HCT116 (cell line): Measurements from ENCODE around the gene CES4A. TPM values are rescaled to one million over a fixed set of nuclear protein-coding genes. Genes with fewer than 3 reads are reported as not detected.
A peak's percentile ranks its signal among the peaks of the same experiment; 100 is the strongest.

ENCODE experiments used
- ATAC-seq: fragments of 200-7000 bp; cut with Tn5 transposase; 2 replicates; pipeline ENCODE4 v1.9.1; 2020; ENCODE audit warnings: mild to moderate bottlenecking, moderate library complexity
- BruUV-seq: library from RNA; stranded (reverse); fragments of 400-500 nt; replicated peaks from 2 replicates; lab custom pipeline; 2021; lab: Mats Ljungman, UMichigan
- CTCF ChIA-PET: fragments of 300-600 bp; sonication (Branson Sonifier 250); formaldehyde crosslinking; loops from one replicate; lab custom pipeline; 2021; ENCODE audit warnings: antibody characterized with exemption; lab: Charles Lee
- POLR2A ChIA-PET: fragments of 300-600, 350-600 bp; sonication (Branson Sonifier 250); formaldehyde crosslinking; loops from one replicate; lab custom pipeline; 2021; ENCODE audit warnings: antibody characterized with exemption; lab: Charles Lee
- RAD21 ChIA-PET, 2 experiments: fragments of 300-600 bp; sonication (Branson Sonifier 250); formaldehyde crosslinking; loops; one replicate each; lab custom pipeline; 2023; ENCODE audit warnings: low total read pairs in 2 of 2; ENCODE audit not compliant: uncharacterized antibody in 2 of 2, unreplicated experiment in 2 of 2, low non-redundant PET in 1 of 2; lab: Charles Lee
- DNase-seq: peaks from one replicate; pipeline ENCODE4 v3.0.0-alpha.2; 2010; ENCODE audit warnings: low read depth, low spot score
- H2AFZ ChIP-seq: fragments of 200-600 bp; shearing (Covaris generic), sonication (generic); 2 replicates; pipeline ENCODE4 v1.6.1; 2017; ENCODE audit warnings: low read depth, mixed run types, mixed read lengths, antibody characterized with exemption, low read length; ENCODE audit not compliant: poor library complexity, severe bottlenecking
- H3K27ac ChIP-seq: 2 replicates; pipeline ENCODE4 v1.5.1; 2012; ENCODE audit warnings: low read depth, low read length
- H3K27me3 ChIP-seq: fragments of 200-600 bp; sonication (generic); 2 replicates; pipeline ENCODE4 v1.6.1; 2016; ENCODE audit warnings: mixed run types, low read length, mixed read lengths; ENCODE audit not compliant: insufficient read depth
- H3K36me3 ChIP-seq, 2 experiments: fragments of 200-500 bp in 1 of 2; fragments of 200-600 bp in 1 of 2; sonication (Bioruptor generic) in 1 of 2; sonication (generic) in 1 of 2; 2 replicates each; pipeline versions ENCODE4 v1.5.1 to v1.6.1; 2014 to 2016; ENCODE audit warnings: low read length in 2 of 2, inconsistent platforms in 1 of 2, mixed read lengths in 1 of 2, mixed run types in 1 of 2; ENCODE audit not compliant: insufficient read depth in 2 of 2, control insufficient read depth in 1 of 2
- H3K4me1 ChIP-seq, 2 experiments: fragments of 200-600 bp in 1 of 2; sonication (generic) in 1 of 2; 2 replicates each; pipeline versions ENCODE4 v1.5.1 to v1.6.1; 2012 to 2017; ENCODE audit warnings: low read length in 2 of 2, inconsistent platforms in 1 of 2, mild to moderate bottlenecking in 1 of 2, mixed read lengths in 1 of 2, mixed run types in 1 of 2, moderate library complexity in 1 of 2; ENCODE audit not compliant: insufficient read depth in 2 of 2, control insufficient read depth in 1 of 2
- H3K4me2 ChIP-seq: fragments of 200-600 bp; sonication (generic); 2 replicates; pipeline ENCODE4 v1.6.1; 2017; ENCODE audit warnings: mixed run types, low read length, mixed read lengths
- H3K4me3 ChIP-seq, 2 experiments: fragments of 200-600 bp in 1 of 2; sonication (generic) in 1 of 2; replicated peaks in 1 of 2; 2 replicates each; pipeline ENCODE4 v1.5.1; 2011 to 2016; ENCODE audit warnings: low read length in 2 of 2, control low read depth in 1 of 2, low read depth in 1 of 2, mild to moderate bottlenecking in 1 of 2, mixed read lengths in 1 of 2, mixed run types in 1 of 2
- H3K79me2 ChIP-seq: fragments of 200-600 bp; sonication (generic); 2 replicates; pipeline ENCODE4 v1.6.1; 2017; ENCODE audit warnings: mild to moderate bottlenecking, mixed run types, low read length, moderate library complexity, mixed read lengths; ENCODE audit not compliant: insufficient read depth
- H3K9ac ChIP-seq: fragments of 200-600 bp; sonication (generic); 2 replicates; pipeline ENCODE4 v1.6.1; 2016; ENCODE audit warnings: low read length, mixed read lengths
- H3K9me2 ChIP-seq: fragments of 200-600 bp; sonication (generic), shearing (Covaris generic); 2 replicates; pipeline ENCODE4 v1.6.1; 2017; ENCODE audit warnings: mixed run types, mild to moderate bottlenecking, moderate library complexity; ENCODE audit not compliant: insufficient read depth
- H3K9me3 ChIP-seq, 2 experiments: fragments of 200-500 bp in 1 of 2; fragments of 200-600 bp in 1 of 2; sonication (Bioruptor generic) in 1 of 2; sonication (generic) in 1 of 2; 2 replicates each; pipeline ENCODE4 v1.6.1; 2014 to 2017; ENCODE audit warnings: low read length in 2 of 2, mixed read lengths in 2 of 2, inconsistent platforms in 1 of 2, low read depth in 1 of 2, mild to moderate bottlenecking in 1 of 2, mixed run types in 1 of 2, moderate library complexity in 1 of 2; ENCODE audit not compliant: control insufficient read depth in 1 of 2, insufficient read depth in 1 of 2
- H4K20me1 ChIP-seq: fragments of 200-600 bp; sonication (generic), shearing (Covaris generic); 2 replicates; pipeline ENCODE4 v1.6.1; 2017; ENCODE audit warnings: mixed run types, mild to moderate bottlenecking, moderate library complexity; ENCODE audit not compliant: insufficient read depth
- ATF3 ChIP-seq: IDR thresholded peaks from 2 replicates; pipeline ENCODE4 v1.6.1; 2012
- CTCF ChIP-seq, 3 experiments: fragments of 200-600 bp in 1 of 3; sonication (generic) in 1 of 3; IDR thresholded peaks in 2 of 3; conservative IDR thresholded peaks in 1 of 3; 2 replicates each; pipeline ENCODE4 v1.5.1; 2012 to 2017; ENCODE audit warnings: low read depth in 2 of 3, low read length in 2 of 3, antibody characterized with exemption in 1 of 3, borderline replicate concordance in 1 of 3, control low read depth in 1 of 3, mild to moderate bottlenecking in 1 of 3, mixed read lengths in 1 of 3, mixed run types in 1 of 3, moderate library complexity in 1 of 3; ENCODE audit not compliant: insufficient read depth in 1 of 3
- EGR1 ChIP-seq: IDR thresholded peaks from 2 replicates; pipeline ENCODE4 v1.6.1; 2012; ENCODE audit warnings: low read depth
- MAX ChIP-seq: IDR thresholded peaks from 2 replicates; pipeline ENCODE4 v1.6.1; 2012
- REST ChIP-seq: IDR thresholded peaks from 2 replicates; pipeline ENCODE4 v1.6.1; 2012; ENCODE audit warnings: low read depth
- SIN3A ChIP-seq: IDR thresholded peaks from 2 replicates; pipeline ENCODE4 v1.6.1; 2012; ENCODE audit warnings: low read depth
- intact Hi-C: fragments of 100-400 bp; cut with micrococcal nuclease; formaldehyde crosslinking; loops from 2 replicates; pipeline ENCODE4 v1.10.0; 2022
- total RNA-seq: library from RNA; stranded (reverse); gene quantifications from one replicate; pipeline ENCODE4 v1.2.1, GENCODE V29; 2021; ENCODE audit not compliant: unreplicated experiment

Gene CES4A
- total RNA-seq, 1 experiment from 2014 or later = not detected

- no peak overlapping the region for H3K9ac ChIP-seq
- no peak for TF ChIP-seq SIN3A
- TF ChIP-seq CTCF (IDR thresholded peaks at IDR 0.05 in 2 of 3, conservative IDR thresholded peaks at IDR 0.05 in 1 of 3; ENCODE audit: borderline replicate concordance in 1 of 3, insufficient read depth in 1 of 3, low read depth in 2 of 3, low read length in 2 of 3) = no peak
- TF ChIP-seq ATF3 = no peak
- TF ChIP-seq EGR1 = no peak
- TF ChIP-seq MAX = no peak
- TF ChIP-seq REST = no peak
- no peaks in the 10 kb centered on the region for H3K27me3 ChIP-seq
- no peaks in the 10 kb centered on the region for H3K9me2 ChIP-seq
- DNase-seq = no peak
- intact Hi-C loops = no loop called here
- ChIA-PET POLR2A (no interaction called here), RAD21 (no interaction called here), CTCF (no interaction called here)
- H3K79me2 ChIP-seq = no peaks in the 10 kb centered on the region
- no peak overlapping the region for H3K4me3 ChIP-seq
- H3K36me3 ChIP-seq = no peaks in the 10 kb centered on the region
- H3K27ac ChIP-seq = no peak overlapping the region
- no peaks in the 10 kb centered on the region for H4K20me1 ChIP-seq
- H3K4me2 ChIP-seq = no peak overlapping the region
- H2AFZ ChIP-seq = no peak overlapping the region
- no peaks in the 10 kb centered on the region for H3K9me3 ChIP-seq
- BruUV-seq = no TSS peak
- H3K4me1 ChIP-seq = peaks cover 0 to 3% of the 10 kb centered on the region in 2 experiments; a peak in 1 of 4 replicates
- ATAC-seq = peak; percentile 85
Measured at GRCh38 chr16:67000384-67001351, 12.3 kb downstream of the CES4A start.
